GM10847 (cell line): ENCODE data around the gene PABPC1L.

ENCODE experiments used
- POLR2A ChIP-seq: IDR thresholded peaks from 2 replicates; pipeline ENCODE4 v1.6.1; 2011; ENCODE audit not compliant: insufficient read length; ENCODE audit errors: extremely low read depth

Gene PABPC1L

DNA sequence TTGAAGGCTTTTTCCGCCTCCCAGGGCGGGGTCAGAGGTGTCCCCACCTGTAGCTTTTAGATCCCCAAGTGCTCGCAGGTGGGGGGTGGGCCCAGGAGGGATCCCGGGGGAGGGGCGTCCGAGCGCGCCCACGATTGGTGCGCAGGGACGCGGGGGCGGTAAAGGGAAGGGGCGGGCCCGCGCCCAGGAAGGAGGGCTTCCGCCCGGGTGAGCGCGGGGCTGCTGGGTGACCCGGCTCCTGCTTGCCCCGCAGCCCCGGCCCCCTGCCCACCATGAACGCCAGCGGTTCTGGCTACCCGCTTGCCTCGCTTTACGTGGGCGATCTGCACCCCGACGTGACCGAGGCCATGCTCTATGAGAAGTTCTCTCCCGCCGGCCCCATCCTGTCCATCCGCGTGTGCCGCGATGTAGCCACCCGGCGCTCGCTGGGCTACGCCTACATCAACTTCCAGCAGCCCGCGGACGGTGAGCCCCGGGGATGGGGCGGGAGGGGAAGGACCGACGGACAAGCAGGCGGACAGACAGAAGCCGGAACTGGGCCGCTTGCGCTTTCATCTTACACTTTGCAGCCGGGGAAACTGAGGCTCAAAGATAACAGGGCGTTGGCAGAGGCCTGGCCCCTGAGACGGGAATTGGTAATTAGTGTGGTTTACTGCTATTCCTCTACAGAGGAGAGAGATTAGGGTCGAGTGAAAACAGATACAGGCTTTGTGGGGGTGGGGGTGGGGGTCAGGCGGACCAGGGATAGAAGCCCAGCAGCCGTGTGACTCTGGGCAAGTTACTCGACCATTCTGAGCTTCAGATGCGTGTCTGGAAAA lies at the start of gene PABPC1L:
Gene PABPC1L, plus strand, starts transcription at position 189 of the 818 bp plus-strand sequence. Its CDS starts 84 bp downstream, at position 273.
- peak; percentile 63 for TF ChIP-seq POLR2A

DNA sequence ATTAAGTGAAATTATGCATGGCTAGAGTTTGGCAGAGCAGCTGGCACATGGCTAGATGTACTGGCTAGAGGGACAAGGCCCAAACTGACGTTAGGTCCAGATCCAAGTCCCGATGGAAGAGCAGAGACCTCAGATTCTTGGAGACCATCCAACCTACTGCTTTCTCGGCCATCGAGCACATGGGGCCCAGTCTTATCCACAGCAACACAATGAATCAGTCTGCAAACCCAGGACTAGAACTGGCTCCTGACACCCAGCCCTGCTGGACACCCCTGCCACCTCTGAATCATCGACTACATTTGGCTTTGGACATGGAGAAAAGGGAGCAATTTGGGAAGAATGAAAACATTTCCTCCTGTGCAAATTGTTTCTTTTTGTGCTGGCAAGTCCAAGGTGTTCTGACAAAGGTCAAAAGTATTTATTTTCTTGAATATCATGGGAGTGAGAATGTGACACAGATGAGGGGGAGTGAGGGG lies 48.3 kb upstream of the PABPC1L start:
- TF ChIP-seq POLR2A, result no peak

GRCh38 chr20:44862286-44862685 lies 47.6 kb upstream of the PABPC1L start:
- no peak for TF ChIP-seq POLR2A

GRCh38 chr20:44866703-44867335 lies 43.0 kb upstream of the PABPC1L start:
- no peak for TF ChIP-seq POLR2A

- TF ChIP-seq POLR2A, result no peak
Measured at GRCh38 chr20:44869471-44869870, 40.4 kb upstream of the PABPC1L start.

GRCh38 chr20:44883214-44883902 lies 26.5 kb upstream of the PABPC1L start:
- TF ChIP-seq POLR2A, result no peak

DNA sequence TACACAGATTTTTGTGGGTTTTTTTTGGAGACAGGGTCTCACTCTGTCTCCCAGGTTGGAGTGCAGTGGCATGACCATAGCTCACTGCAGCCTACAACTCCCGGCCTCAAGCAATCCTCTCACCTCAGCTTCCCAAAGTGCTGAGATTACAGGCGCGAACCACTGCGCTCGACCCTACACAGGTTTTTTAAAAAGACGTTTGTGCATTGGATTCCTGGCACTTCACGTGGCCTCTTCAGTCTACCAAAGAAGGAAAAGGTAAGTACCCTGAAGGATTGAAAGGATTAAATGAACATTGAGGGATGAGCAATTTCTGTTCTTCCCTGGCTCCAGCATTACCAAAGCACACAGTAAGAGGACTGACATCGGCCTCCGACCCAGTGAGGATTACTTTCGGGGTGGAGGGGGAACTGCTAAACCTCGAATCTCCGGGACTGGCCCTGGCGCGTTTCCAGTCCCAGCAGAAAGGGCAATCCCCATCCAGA lies 24.9 kb upstream of the PABPC1L start:
- TF ChIP-seq POLR2A, result no peak

DNA sequence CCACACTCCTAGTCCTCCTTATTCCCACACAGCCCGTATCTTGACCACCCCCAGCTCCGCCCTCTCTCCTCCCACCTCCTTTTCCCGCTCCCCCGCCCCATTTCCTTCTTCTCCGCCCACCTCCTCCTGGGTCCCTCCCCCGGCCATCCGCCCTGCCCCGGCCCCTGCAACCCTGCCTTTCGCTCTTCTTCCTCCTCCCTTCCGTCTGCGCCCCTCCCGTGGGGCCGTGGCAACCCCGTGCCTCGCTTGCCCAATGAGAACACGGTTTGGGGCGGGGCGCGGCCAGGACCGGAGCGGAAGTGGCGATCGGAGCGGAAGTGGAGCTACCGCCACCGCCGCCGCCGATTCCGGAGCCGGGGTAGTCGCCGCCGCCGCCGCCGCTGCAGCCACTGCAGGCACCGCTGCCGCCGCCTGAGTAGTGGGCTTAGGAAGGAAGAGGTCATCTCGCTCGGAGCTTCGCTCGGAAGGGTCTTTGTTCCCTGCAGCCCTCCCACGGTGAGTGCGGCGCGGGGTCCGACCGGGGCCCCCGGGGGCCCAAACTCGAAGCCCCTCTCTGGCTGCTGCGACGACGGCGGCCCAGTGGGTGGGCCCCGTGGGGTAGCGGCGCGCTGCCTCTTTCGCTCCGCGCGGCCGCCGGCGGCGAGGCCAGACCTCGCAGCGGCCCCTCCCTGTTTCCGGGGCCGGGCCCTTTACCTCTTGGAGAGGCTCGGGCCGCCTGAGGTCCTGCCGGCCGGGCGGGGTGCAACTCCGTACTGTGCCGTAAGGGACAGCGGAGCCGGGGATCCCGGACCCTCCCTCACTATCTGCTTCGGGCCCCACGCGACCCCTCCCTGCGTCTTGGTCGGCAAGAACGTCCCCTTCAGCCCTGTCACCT lies 24.2 kb upstream of the PABPC1L start, which contains the start of gene YWHAB:
Gene YWHAB, plus strand, starts transcription at position 314 of the 874 bp plus-strand sequence. CDS start 15,829 bp downstream, outside the sequence.
- peak; percentile 82 for TF ChIP-seq POLR2A

GRCh38 chr20:44886266-44886651 lies 23.6 kb upstream of the PABPC1L start:
- no peak for TF ChIP-seq POLR2A

DNA sequence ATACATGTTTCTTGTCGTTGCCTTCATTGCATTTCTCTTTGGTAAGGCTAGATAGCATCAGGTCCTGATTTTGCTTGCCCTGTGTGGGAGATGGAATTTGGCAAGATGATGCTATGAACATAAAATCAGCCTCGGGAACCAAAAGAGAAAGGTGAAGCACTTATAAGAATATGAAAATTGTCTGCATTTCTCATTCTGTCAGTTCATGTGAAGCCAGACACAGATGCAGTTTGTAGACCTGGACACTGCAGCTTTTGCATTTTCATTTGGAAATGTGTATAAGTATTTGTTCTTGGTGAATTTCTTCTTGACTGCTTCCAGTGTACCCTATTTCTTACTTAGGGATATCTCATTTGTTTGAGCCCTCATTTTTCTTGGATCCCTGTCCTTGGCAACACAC lies 23.0 kb upstream of the PABPC1L start:
- TF ChIP-seq POLR2A, result no peak

GRCh38 chr20:44887466-44887865 lies 22.4 kb upstream of the PABPC1L start:
- TF ChIP-seq POLR2A, result no peak

GRCh38 chr20:44888226-44889103 lies 21.4 kb upstream of the PABPC1L start:
- TF ChIP-seq POLR2A, result no peak

- no peak for TF ChIP-seq POLR2A
Measured at GRCh38 chr20:44891826-44892225, 18.0 kb upstream of the PABPC1L start.

GRCh38 chr20:44894959-44895358 lies 14.9 kb upstream of the PABPC1L start:
- no peak for TF ChIP-seq POLR2A
